GM19452 (cell line): ENCODE measurements around the gene PLAC8.
"Not testable (repeated sequence)": the region's sequence is repeated elsewhere in the genome, so short reads cannot be mapped to it uniquely, and the experiment has no call there.

Experiments used
- ATAC-seq: cut with Tn5 transposase; IDR thresholded peaks from one replicate; pipeline ENCODE4 v1.9.1; 2021; ENCODE audit not compliant: unreplicated experiment

Gene PLAC8

DNA sequence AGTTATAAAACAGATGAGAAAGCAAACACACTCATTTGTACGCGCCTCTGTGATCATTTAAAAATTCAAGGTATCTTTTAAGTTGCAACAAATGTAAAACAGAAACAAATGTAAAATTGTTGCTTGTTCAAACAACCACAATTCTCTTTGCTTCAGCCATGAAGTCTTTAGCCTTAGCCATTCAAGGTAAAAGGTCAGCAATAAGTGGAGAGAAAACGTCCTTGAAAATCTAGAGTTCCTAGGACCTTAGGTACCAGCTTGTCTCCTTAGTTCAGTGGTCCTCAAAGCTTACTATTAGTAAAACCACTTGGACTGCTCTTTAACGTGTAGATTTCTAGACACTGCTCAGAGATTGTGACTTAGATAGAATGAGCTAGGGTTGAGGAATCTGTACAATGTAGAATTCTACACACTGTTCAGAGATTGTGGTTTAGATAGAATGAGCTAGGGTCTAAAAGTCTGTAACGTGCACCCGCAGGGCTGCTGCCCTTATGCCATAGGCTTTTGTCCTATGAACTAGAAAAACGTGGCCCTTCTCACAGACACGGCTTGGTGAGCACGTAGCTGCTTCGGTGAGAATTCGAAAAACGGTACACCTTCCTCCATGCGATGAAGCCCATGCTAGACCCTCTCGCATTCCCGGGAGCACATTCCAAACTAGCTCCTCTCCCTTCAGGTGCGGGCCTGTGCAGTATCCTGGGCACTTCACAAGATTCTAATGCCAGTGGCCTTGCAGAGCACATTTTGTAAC, 1.7 kb downstream of the PLAC8 start:
- ATAC-seq = no peak

DNA sequence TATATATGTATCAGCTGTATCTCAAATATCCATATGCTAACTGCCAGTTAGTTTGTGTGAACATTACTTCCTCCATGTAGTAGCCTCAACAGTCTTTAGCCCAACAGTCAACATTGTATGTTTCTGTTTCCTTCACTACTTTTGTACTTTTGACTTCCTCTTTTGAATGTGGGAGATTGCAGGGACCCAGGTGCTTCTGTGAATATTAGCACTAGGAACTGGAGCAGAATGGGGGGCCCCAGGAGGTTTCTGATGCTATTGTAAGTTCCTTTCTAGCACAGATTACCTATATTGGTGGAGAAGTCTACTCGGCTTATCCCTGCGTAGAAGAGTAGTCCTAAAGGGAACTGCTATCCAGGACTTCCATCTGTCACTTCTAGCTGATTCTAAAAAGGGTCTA, 2.3 kb downstream of the PLAC8 start:
- ATAC-seq = peak; percentile 34

DNA sequence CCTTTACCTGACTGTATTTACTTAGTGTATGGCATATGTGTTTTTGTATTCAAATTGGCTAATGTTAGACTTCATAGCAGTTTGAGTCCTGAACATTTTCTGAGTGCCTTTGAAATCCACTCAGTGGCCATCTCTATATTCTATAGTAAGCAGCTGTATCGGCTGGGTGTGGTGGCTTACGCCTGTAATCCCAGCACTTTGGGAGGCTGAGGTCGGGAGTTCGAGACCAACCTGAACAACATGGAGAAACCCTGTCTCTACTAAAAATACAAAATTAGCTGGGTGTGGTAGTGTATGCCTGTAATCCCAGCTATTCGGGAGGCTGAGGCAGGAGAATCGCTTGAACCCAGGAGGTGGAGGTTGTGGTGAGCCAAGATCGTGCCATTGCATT, 2.8 kb downstream of the PLAC8 start:
- not testable (repeated sequence) for ATAC-seq

DNA sequence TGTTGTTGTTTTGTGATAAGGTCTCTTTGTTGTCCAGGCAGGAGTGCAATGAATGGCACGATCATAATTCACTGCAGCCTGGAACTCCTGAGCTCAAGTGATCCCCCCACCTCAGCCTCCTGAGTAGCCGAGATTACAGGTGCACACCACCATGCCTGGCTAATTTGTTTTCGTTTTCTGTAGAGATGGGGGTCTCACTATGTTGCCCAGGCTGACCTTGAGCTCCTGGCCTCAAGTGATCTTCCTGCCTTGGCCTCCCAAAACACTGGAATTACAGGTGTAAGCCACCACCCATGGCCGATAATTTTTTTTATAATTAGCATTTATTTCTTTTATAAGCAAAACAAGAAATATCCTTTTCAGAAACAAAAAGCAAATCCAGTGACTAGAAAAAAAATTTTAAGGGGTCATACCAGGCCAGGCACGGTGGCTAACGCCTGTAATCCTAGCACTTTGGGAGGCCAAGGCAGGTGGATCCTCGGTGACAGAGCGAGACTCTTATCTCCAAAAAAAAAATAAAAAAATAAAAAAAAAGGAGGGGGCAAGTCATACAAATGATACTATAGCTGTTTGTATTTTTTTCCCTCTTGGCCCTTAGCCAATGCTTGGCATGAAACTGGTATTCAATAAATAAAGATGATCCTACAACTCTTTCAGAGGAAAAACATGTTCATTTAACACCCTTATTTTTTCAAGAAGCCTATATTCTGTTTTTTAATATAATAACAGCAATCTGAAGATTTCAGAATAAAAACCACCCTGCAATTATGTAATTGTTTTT, 3.4 kb downstream of the PLAC8 start:
- no peak for ATAC-seq

DNA sequence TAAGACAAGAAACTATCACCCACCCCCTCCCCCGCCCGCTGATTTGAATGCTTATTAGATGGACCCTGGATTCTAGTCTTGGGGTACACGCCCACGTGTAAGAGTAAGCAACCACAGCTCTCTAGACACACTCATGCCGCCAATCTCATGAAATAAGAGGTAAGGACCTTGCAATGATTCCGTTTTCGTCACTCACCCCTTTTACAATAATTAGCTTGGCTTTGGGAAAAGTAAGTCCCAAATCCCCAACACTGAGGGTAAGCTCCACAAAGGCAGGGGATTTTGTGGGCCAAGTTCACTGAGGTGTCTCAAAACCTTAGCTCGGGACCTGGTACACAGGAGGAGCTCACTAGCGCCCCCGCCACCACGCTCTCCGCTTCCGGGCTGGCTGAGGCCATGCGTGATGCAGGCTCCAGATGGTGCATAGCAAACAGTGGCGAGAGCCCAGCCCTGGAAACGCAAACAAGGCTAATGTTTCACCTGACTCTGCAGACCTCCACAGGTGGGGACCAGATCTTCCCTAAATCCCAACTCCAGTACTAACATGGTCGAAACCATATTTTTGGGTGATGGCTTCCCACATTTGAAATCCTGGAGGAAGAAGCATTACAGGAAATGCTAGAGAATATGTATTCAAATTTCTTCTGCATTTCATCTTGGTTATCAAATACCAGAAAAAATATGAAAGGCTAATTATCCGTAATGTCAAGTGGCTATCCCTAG, 4.1 kb downstream of the PLAC8 start:
- ATAC-seq = peak; percentile 68

DNA sequence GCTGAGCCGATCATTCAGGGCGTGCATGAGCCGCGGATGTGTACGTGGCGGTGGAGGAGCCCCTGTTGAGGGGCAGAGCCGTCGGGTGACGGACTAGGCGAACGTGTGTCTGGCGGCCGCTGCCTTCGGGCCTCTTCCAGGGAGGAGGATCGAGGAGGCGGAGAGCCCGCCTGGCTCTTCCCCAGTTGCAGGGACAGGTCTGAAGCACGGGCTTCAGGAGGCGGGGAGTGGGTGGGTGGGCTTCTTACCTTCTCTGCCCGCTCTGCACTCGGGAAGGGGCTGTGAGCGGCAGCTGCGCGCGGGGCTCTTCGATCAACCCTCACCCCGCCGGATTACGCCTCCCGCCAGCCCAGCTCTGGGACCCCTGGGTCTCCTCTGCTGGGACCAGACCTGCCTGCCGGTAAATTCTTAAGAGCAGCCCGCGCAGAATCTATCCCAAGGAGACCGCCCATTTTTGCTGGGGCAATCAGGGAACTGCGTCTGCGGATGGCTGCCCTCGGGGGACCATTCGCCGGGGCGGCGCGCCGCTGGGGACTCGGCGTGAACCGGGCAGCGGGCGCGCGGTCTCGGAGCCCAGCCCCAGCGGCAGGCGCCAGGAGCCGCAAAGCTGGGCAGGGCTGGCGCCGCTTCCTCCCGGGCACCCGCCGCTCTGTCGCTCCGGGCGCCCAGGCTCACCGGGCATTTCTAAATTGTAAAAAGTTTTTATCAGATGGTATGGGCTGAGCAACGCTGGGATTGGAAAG, 4.9 kb downstream of the PLAC8 start:
- peak; percentile 17 for ATAC-seq

DNA sequence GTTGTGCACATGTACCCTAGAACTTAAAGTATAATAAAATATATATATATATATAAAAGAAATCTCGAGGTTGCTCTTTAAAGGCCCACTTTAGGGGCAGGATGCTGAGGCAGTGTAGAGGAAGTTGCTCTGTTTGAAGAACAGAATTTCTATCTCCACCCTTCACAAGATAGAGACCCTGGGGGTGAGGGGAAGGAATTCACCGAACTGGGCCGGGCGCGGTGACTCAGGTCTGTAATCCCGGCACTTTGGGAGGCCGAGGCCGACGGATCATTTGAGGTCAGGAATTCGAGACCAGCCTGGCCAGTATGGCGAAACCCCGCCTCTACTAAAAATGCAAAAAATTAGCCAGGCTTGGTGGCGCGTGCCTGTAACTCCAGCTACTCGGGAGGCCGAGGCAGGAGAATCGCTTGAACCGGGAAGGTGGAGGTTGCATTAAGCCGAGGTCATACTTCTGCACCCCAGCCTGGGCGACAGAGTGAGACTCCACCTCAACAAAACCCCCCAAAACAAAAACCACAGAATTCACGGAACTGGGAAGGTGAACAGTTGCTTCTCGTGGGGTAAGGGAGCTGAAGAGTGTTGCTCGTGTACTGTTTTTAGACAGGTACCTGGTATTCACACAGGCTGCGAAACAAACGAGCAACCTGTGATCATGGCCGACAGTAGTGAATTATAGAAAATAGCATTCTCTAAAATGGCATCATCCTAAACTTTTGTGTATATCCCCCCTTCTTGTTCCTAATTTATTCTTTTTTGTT, 6.2 kb downstream of the PLAC8 start:
- ATAC-seq = no peak

DNA sequence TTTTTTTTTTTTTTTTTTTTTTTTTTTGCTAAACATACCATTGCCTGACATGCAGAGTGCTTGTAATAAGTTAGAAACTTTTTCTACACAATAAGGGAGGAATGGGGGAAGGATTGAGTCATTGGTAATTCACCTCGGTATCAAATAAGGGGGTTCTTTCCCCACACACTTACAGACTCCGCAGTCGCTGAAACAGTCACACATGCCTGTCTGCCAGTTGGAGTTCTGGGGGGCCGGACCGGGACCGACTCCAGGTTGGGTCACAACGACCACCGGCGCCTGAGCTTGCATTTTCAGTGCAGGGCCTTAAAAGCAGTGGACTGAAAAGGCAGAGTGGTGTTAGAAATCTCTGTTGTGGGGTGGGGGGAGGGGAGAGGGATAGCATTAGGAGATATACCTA, 6.9 kb downstream of the PLAC8 start:
- ATAC-seq = no peak

DNA sequence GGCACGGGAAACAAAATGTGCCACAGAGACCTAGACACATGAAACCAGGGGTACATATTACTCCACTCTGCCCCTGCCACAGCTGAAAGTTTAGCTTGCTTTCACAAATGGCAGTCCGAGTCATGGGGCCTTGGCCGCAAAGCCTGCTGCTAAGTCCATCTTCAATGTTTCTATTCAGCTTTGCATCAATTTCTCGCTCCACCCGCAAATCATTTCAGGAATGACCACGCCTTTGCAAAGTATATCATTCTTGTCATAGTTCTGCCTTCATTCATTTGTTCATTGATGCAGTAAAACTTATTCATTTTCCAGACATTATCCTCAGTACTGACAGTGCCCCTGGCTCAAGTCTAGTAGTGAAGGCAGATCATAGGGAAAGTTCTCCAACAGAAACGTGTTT, 9.5 kb downstream of the PLAC8 start:
- ATAC-seq = no peak

DNA sequence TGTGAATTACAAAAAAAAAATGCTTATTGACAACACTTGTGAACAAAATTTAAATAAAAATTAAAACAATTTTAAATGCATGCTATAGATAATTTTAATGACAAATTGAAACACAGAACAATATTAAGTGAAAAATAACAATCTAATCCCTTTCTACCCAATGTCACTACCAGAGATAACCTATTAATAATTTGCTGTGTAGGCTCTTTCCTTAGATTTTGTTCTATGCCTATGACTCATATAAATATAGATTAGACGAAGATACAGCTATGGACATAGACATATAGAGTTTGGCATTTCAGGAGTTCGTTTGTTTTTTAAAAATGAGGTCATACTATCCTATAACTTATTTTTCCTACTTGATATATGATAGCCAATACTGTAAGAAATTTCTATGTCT, 18.1 kb downstream of the PLAC8 start:
- no peak for ATAC-seq

DNA sequence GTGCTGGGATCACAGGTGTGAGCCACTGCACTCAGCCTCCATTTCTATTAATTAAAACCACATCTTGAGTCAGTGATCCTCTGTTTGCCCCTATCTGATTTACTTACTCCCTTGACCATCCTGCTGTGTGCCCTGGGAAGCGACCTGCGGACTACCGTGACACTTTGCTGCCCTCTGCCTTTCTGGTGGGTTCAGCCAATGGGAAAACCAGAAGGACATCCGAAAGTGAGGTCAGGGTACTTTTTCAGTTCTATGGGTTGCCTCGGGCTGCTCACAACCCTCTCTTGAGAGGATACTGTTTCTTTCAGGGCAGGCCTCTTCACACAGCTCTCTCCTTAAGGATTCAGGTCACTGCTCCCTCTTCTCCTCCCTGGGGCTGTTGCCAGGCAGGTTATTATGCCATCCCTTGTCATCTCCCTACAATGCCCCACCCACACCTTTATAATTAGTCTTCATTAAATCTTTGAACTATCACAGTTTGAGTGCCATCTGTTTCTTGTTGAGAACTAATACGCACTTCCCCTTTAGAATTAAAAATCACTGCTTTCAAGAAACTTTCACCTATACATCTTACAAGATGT, 21.4 kb downstream of the PLAC8 start:
- ATAC-seq = no peak

DNA sequence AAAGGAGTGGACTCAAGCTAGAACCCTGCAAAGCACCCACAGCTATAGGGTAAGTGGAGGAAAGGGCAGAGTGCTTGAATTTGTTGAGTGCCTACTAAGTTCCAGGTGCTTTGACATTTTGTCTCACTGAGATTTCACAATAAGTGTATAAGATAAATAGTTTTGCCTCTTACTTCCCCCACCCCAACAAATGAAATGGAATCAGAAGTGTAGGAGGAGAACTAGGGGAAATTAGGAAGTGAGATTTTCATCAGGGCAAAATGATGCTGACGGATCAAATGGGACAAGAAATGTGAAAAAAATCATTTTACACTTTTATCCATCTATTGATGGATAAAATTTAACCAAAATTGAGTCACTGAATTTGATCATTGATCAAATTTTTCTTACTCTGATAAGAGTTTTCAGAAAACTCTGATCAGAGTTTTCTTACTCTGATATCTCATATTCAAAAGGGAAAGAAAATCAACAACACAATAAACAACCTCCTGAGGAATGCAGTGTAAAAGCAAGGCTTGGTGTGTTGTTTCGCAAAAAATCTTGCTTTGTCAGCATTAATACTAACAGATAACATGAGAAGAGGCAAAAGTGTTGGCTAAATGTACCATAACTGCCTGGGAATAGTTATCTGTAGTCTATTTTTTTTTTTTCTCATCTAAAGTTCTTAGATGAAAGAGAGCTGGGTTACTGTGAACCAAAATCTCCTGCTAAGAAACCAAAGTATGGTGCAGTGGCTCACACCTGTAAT, 24.9 kb downstream of the PLAC8 start:
- ATAC-seq = no peak

DNA sequence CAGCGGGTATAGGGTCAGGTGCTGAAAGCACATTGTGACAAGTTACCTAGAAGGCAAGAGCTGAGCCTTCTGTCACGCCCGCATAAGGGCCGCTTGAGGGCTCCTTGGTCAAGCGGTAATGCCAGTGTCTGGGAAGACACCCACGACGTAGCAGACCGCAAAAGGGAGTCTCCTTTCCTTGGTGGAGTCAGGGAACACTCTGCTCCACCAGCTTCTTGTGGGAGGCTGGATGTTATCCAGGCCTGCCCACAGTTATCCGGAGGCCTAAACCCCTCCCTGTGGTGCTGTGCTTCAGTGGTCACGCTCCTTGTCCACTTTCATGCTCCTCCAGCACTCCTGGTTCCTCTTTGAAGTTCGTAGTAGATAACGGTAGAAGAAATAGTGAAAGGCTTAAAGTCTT, 29.6 kb downstream of the PLAC8 start:
- not testable (repeated sequence) for ATAC-seq

DNA sequence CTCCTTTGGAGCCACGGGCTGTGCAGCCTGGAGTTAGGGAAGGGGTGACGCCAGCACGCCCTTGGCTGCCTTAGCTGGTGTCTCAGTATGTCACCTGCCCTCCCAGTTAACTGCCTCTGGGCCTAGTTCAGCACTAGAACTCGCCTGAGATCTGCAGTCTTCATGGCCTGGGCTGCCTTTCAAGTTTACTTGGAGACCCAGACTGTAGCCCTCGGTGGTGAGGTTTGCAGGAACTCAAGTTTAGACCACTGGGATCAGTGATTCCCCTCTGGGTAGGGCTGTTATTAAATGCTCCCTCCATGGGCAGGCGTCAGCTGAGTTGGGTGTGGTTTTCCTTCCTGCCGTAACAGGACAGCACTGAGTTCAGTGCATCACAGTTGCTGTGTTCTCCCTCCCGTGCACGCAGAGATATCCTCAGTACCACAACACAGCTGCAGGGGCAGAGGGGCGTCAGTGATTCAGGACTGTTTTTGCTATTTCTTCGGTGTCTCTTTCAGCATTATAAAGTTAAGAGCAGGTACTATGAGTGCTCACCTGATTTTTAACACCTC, 30.5 kb downstream of the PLAC8 start:
- ATAC-seq = no peak

DNA sequence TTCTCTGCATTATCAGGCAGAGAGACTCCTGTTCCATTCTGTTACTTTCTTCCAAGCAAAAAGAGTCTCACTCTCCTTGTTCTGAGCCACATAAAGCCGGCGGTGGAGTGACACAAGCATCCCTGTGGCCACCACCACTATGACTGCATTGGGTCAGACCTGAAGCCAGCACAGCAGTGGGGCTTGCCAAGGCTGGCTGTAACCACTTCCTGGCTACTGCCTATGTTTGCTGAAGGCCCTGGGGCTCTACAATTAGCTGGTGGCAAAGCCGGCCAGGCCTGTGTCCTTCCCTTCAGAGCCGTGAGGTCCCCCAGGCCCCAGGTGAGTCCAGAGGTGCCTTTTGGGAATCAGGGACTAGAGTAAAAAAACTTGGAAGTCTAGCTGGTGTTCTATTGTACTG, 31.8 kb downstream of the PLAC8 start:
- ATAC-seq = no peak

DNA sequence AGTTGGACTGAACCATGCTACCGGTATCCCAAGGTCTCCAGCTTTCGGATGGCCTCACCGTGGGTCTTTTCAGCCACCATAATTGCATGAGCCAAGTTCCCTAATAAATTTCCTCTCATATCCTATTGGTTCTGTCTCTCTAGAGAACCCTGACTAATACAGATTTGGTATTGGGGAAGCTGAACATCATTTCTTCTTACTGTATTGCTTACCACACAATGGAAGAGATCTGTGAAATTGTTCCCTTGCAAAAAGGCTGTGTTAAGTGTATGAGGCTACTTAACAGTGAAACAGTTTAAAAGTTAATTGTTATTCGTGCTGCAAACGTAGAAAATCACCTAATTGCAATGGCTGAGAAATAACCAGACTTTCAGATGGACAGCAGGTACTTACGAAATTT, 34.0 kb downstream of the PLAC8 start:
- no peak for ATAC-seq

DNA sequence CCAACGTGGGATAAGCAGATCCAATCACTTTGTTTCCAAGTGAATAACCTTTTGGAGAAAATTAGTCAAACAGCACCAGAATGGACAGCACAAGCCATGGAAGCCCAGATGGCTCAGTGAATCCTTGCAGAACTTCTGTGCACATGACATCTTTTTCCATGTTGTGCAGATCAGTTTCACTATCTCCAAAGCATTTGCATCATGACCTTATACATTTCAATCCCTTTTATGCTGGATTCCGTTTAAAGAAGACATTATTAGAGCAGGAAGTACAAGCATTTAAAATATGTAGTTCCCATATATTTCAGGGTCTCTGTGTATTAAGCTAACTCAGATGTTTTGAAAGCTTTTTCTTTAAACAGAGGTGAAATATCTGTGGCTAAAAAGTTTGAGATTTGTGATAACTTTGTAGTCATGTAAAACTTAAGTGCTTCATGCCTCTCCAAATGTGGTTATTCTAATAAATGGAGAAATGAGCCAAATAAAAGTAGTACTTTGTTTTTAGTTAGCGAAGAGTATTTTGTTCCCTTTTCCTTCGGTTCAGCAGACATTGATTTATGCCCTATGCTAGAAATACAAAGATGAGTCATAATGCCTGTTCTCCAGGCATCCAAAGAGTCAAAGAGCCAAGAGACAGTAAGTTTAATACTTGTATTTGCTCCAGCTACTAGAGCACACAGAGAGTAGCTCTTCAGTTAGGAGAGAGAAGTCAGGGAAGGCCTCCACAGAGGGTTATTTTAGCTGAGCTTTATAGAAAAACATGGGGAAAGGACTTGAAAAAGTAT, 39.0 kb downstream of the PLAC8 start:
- ATAC-seq = no peak

DNA sequence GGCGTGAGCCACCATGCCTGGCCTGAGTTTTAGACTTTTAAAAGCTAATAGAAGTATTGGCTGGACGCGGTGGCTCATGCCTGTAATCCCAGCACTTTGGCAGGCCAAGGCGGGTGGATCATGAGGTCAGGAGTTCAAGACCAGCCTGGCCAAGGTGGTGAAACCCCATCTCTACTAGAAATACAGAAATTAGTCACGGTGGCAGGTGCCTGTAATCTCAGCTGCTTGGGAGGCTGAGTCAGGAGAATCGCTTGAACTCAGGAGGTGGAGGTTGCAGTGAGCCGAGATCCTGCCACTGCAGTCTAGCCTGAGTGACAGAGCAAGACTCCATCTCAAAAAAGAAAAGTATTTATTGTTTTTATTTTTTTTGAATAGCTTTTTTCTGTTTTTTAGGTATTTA, 39.7 kb downstream of the PLAC8 start:
- not testable (repeated sequence) for ATAC-seq
